ENCODE results near the gene DOCK10. TPM values are rescaled to one million over a fixed set of nuclear protein-coding genes. Genes with fewer than 3 reads are reported as not detected.

DOCK10 gene
- total and polyA plus RNA-seq, 2 donors (not counting 1 experiment from before 2014, with no cell fraction given): 49.5 to 139 TPM

- DNase-seq (no peak), ATAC-seq (ENCODE audit: low read depth) (no peak)
- Mint-ChIP-seq H3K9me3 (ENCODE audit: insufficient read depth) (no peaks in the 10 kb centered on the region), H3K4me1 (peaks cover 53% of the 10 kb centered on the region), H3K27me3 (no peaks in the 10 kb centered on the region), H3K27ac (no peak overlapping the region), H3K4me3 (no peak overlapping the region)
- H3K9me3 ChIP-seq (ENCODE audit: control extremely low read depth in 1 of 3, control insufficient read depth in 2 of 3, insufficient read depth in 1 of 3, low read length in 2 of 3): no peaks in the 10 kb centered on the region
- ChIA-PET POLR2A (no interaction called here), CTCF (no interaction called here)
- no CpG with 5 or more reads among the region's 1 CpG for WGBS (ENCODE audit: insufficient coverage)
- H3K4me1 ChIP-seq (ENCODE audit: control insufficient read depth in 2 of 2, insufficient read depth in 2 of 2, low read length in 2 of 2): peaks cover 21 to 24% of the 10 kb centered on the region in 2 donors
- peaks cover 15% of the 10 kb centered on the region for H4K20me1 ChIP-seq (ENCODE audit: control insufficient read depth, insufficient read depth, low read length, poor library complexity, severe bottlenecking)
- peaks cover 0 to 3% of the 10 kb centered on the region in 2 experiments for H3K36me3 ChIP-seq (replicated peaks in 1 of 2; ENCODE audit: control extremely low read depth in 1 of 2, control insufficient read depth in 1 of 2, extremely low read depth in 1 of 2, insufficient read depth in 2 of 2, low read length in 1 of 2)
- peaks cover 83% of the 10 kb centered on the region for H3K79me2 ChIP-seq (ENCODE audit: control insufficient read depth, insufficient read depth, low read length)
- H3K4me2 ChIP-seq (replicated peaks; ENCODE audit: low read depth, low read length, poor library complexity, severe bottlenecking): no peak overlapping the region
- H3K4me3 ChIP-seq (ENCODE audit: control extremely low read depth in 1 of 5, extremely low read depth in 1 of 5, insufficient read depth in 1 of 5, low read depth in 2 of 5, low read length in 4 of 5): no peak overlapping the region
- H2AFZ ChIP-seq (ENCODE audit: insufficient read depth, low read depth, low read length, poor library complexity, severe bottlenecking): no peak overlapping the region
- intact Hi-C loops (cut with micrococcal nuclease): no loop called here
- no peak overlapping the region for H3K27ac ChIP-seq (ENCODE audit: low read length in 2 of 2)
- H3K27me3 ChIP-seq (replicated peaks in 1 of 4; ENCODE audit: control extremely low read depth in 1 of 4, control insufficient read depth in 3 of 4, insufficient read depth in 4 of 4, low read length in 3 of 4): no peaks in the 10 kb centered on the region
- TF ChIP-seq EZH2 (IDR thresholded peaks at IDR 0.05; ENCODE audit: borderline replicate concordance, insufficient read depth, low read depth, low read length, poor library complexity, severe bottlenecking) (no peak), CTCF (IDR thresholded peaks at IDR 0.05) (no peak)
- H3K9ac ChIP-seq (ENCODE audit: low read length): no peak overlapping the region
These were observed 5.8 kb downstream of the DOCK10 start for GRCh38 chr2:225036431-225036830.

GRCh38 chr2:225033440-225034318 lies 8.6 kb downstream of the DOCK10 start:
- intact Hi-C loops (cut with micrococcal nuclease): no loop called here
- WGBS (ENCODE audit: insufficient coverage): 95% methylated on average over 2 of the region's 6 CpGs
- Histone ChIP-seq H2AFZ (ENCODE audit: insufficient read depth, low read depth, low read length, poor library complexity, severe bottlenecking) (no peak overlapping the region), H4K20me1 (ENCODE audit: control insufficient read depth, insufficient read depth, low read length, poor library complexity, severe bottlenecking) (peaks cover 17% of the 10 kb centered on the region), H3K27me3 (replicated peaks in 1 of 4; ENCODE audit: control extremely low read depth in 1 of 4, control insufficient read depth in 3 of 4, insufficient read depth in 4 of 4, low read length in 3 of 4) (no peaks in the 10 kb centered on the region), H3K36me3 (replicated peaks in 1 of 2; ENCODE audit: control extremely low read depth in 1 of 2, control insufficient read depth in 1 of 2, extremely low read depth in 1 of 2, insufficient read depth in 2 of 2, low read length in 1 of 2) (peaks cover 0 to 3% of the 10 kb centered on the region in 2 experiments), H3K9ac (ENCODE audit: low read length) (no peak overlapping the region), H3K4me2 (replicated peaks; ENCODE audit: low read depth, low read length, poor library complexity, severe bottlenecking) (no peak overlapping the region), H3K4me1 (ENCODE audit: control insufficient read depth in 2 of 2, insufficient read depth in 2 of 2, low read length in 2 of 2) (peaks cover 7 to 13% of the 10 kb centered on the region in 2 donors), H3K79me2 (ENCODE audit: control insufficient read depth, insufficient read depth, low read length) (peaks cover 82% of the 10 kb centered on the region), H3K9me3 (ENCODE audit: control extremely low read depth in 1 of 3, control insufficient read depth in 2 of 3, insufficient read depth in 1 of 3, low read length in 2 of 3) (no peaks in the 10 kb centered on the region), H3K27ac (ENCODE audit: low read length in 2 of 2) (no peak overlapping the region), H3K4me3 (ENCODE audit: control extremely low read depth in 1 of 5, extremely low read depth in 1 of 5, insufficient read depth in 1 of 5, low read depth in 2 of 5, low read length in 4 of 5) (no peak overlapping the region)
- no peak overlapping the region for H3K4me3 Mint-ChIP-seq
- DNase-seq: no peak
- H3K27me3 Mint-ChIP-seq: no peaks in the 10 kb centered on the region
- H3K4me1 Mint-ChIP-seq: peaks cover 36% of the 10 kb centered on the region
- no peaks in the 10 kb centered on the region for H3K9me3 Mint-ChIP-seq (ENCODE audit: insufficient read depth)
- TF ChIP-seq CTCF (IDR thresholded peaks at IDR 0.05): no peak
- TF ChIP-seq EZH2 (IDR thresholded peaks at IDR 0.05; ENCODE audit: borderline replicate concordance, insufficient read depth, low read depth, low read length, poor library complexity, severe bottlenecking): no peak
- ChIA-PET POLR2A (no interaction called here), CTCF (interaction anchor here (1.1 kb wide), 1 partner anchor 9 kb away, joined by 3 read pairs; no protein-coding TSS in a partner anchor)
- ATAC-seq (ENCODE audit: low read depth): no peak
- H3K27ac Mint-ChIP-seq: no peak overlapping the region
